ENCODE measurements around the gene MSMP. TPM values are rescaled to one million over a fixed set of nuclear protein-coding genes. Genes with fewer than 3 reads are reported as not detected.

MSMP gene
- total RNA-seq, 2 donors from 2014 or later: not detected

GRCh38 chr9:35729700-35730485 lies 24.2 kb downstream of the MSMP start:
- Histone ChIP-seq H3K36me3 (replicated peaks in 1 of 2; ENCODE audit: insufficient read depth in 1 of 2, low read depth in 2 of 2) (peaks cover 0 to 6% of the 10 kb centered on the region in 2 donors), H3K4me3 (no peak overlapping the region), H3K27me3 (no peaks in the 10 kb centered on the region), H3K27ac (peak overlapping the region in 2 of 4 donors; percentile 91 to 95), H3K9me3 (no peaks in the 10 kb centered on the region), H3K4me1 (peaks cover 51% of the 10 kb centered on the region)
- intact Hi-C loops (cut with DNase I): loop anchor here (5.0 kb wide), 1 partner anchor 78 kb away; the partner anchor contains the start of gene SIT1
- TF ChIP-seq POLR2A (IDR thresholded peaks at IDR 0.05): no peak
- peak; percentile 21 to 71 (median 47) for TF ChIP-seq CTCF (IDR thresholded peaks at IDR 0.05)
- 43 to 46% methylated on average over 6 of the region's 6 CpGs for WGBS, 2 donors
- no peak for ATAC-seq
- peak in 1 of 4 donors; percentile 69 for DNase-seq

GRCh38 chr9:35729101-35729500 lies 25.0 kb downstream of the MSMP start:
- Histone ChIP-seq H3K4me1 (peaks cover 50% of the 10 kb centered on the region), H3K9me3 (no peaks in the 10 kb centered on the region), H3K36me3 (replicated peaks in 1 of 2; ENCODE audit: insufficient read depth in 1 of 2, low read depth in 2 of 2) (peaks cover 6 to 13% of the 10 kb centered on the region in 2 donors), H3K27me3 (no peaks in the 10 kb centered on the region), H3K27ac (peak overlapping the region in 2 of 4 donors; percentile 29 to 95), H3K4me3 (no peak overlapping the region)
- intact Hi-C loops (cut with DNase I): no loop called here
- DNase-seq: no peak
- TF ChIP-seq POLR2A (IDR thresholded peaks at IDR 0.05) (no peak), CTCF (IDR thresholded peaks at IDR 0.05) (no peak)
- ATAC-seq: no peak
- WGBS, 2 donors: 73 to 76% methylated on average over 3 of the region's 3 CpGs

GRCh38 chr9:35728041-35728971 lies 25.8 kb downstream of the MSMP start:
- ATAC-seq (no peak), DNase-seq (peak; percentile 39 to 68 (median 51))
- H3K36me3 ChIP-seq (replicated peaks in 1 of 2; ENCODE audit: insufficient read depth in 1 of 2, low read depth in 2 of 2): peaks cover 8 to 21% of the 10 kb centered on the region in 2 donors
- H3K9me3 ChIP-seq: no peaks in the 10 kb centered on the region
- intact Hi-C loops (cut with DNase I): no loop called here
- peaks cover 42% of the 10 kb centered on the region for H3K4me1 ChIP-seq
- H3K27ac ChIP-seq: peak overlapping the region in 3 of 4 donors; percentile 51 to 95 (median 63)
- no peaks in the 10 kb centered on the region for H3K27me3 ChIP-seq
- WGBS, 2 donors: 29 to 33% methylated on average over 10 of the region's 10 CpGs
- no peak overlapping the region for H3K4me3 ChIP-seq
- TF ChIP-seq CTCF (IDR thresholded peaks at IDR 0.05) (no peak), POLR2A (IDR thresholded peaks at IDR 0.05) (peak in 2 of 3 donors; percentile 49)

- no peak overlapping the region for H3K4me3 ChIP-seq
- no peaks in the 10 kb centered on the region for H3K27me3 ChIP-seq
- H3K36me3 ChIP-seq (replicated peaks in 1 of 2; ENCODE audit: insufficient read depth in 1 of 2, low read depth in 2 of 2): peaks cover 8 to 25% of the 10 kb centered on the region in 2 donors
- TF ChIP-seq CTCF (IDR thresholded peaks at IDR 0.05) (no peak), POLR2A (IDR thresholded peaks at IDR 0.05) (no peak)
- peaks cover 38% of the 10 kb centered on the region for H3K4me1 ChIP-seq
- H3K9me3 ChIP-seq: no peaks in the 10 kb centered on the region
- ATAC-seq: no peak
- H3K27ac ChIP-seq: peak overlapping the region in 3 of 4 donors; percentile 17 to 53 (median 51)
- 42 to 65% methylated on average over 5 of the region's 5 CpGs for WGBS, 2 donors
- no peak for DNase-seq
- intact Hi-C loops (cut with DNase I): no loop called here
These were observed 26.4 kb downstream of the MSMP start for GRCh38 chr9:35727676-35728040.
